Heart right ventricle (tissue), 16 donors: ENCODE results near the gene DIAPH3. TPM values are rescaled to one million over a fixed set of nuclear protein-coding genes. Genes with fewer than 3 reads are reported as not detected.

Experiments used
- ATAC-seq, 8 donors: fragments of 200-7000 bp; cut with Tn5 transposase; one replicate each; pipeline ENCODE4 v1.9.1; 2020; ENCODE audit warnings: mild to moderate bottlenecking in 8 of 8, moderate library complexity in 8 of 8, moderate number of reproducible peaks in 1 of 8
- DNase-seq, 2 donors: peaks; one replicate each; pipeline ENCODE4 v3.0.0-alpha.2; 2020
- H3K27ac ChIP-seq, 10 donors: fragments of 200-600 bp; sonication (generic) in 2 of 10; one replicate each; pipeline versions ENCODE4 v1.5.0 to v1.8.0; 2020 to 2022; ENCODE audit warnings: mild to moderate bottlenecking in 3 of 10
- H3K27me3 ChIP-seq, 7 donors: fragments of 200-600 bp; one replicate each; pipeline ENCODE4 v1.8.0; 2021 to 2022; ENCODE audit warnings: mild to moderate bottlenecking in 2 of 7
- H3K36me3 ChIP-seq, 9 donors: fragments of 200-600 bp; sonication (generic) in 1 of 9; one replicate each; pipeline versions ENCODE4 v1.5.0 to v1.8.0; 2020 to 2022; ENCODE audit warnings: mild to moderate bottlenecking in 2 of 9
- H3K4me1 ChIP-seq, 9 donors: fragments of 200-600 bp; sonication (generic) in 1 of 9; one replicate each; pipeline versions ENCODE4 v1.5.0 to v1.8.0; 2020 to 2022; ENCODE audit warnings: mild to moderate bottlenecking in 4 of 9
- H3K4me3 ChIP-seq, 10 donors: fragments of 200-600 bp; sonication (generic) in 2 of 10; one replicate each; pipeline versions ENCODE4 v1.5.0 to v1.8.0; 2020 to 2022; ENCODE audit warnings: mild to moderate bottlenecking in 7 of 10, moderate library complexity in 2 of 10
- H3K9me3 ChIP-seq, 11 donors: fragments of 200-600 bp in 10 of 11; sonication (generic) in 2 of 11; one replicate each; pipeline versions ENCODE4 v1.5.0 to v1.8.0; 2013 to 2022; ENCODE audit warnings: mild to moderate bottlenecking in 2 of 11, control low read depth in 1 of 11, moderate library complexity in 1 of 11
- whole genome bisulfite sequencing, 2 donors: extraction: QIAGEN DNeasy Blood & Tissue Kit; methylation state at CpG; one replicate each; pipeline ENCODE4 v1.1.7; 2013; ENCODE audit warnings: inconsistent platforms in 1 of 2; 5-methylcytosine and 5-hydroxymethylcytosine counted together
- intact Hi-C, 10 donors: fragments of 100-400 bp; cut with DNase I; formaldehyde crosslinking; loops; one replicate each; pipeline versions ENCODE4 v1.11.1 to v1.14.2; 2022
- polyA plus RNA-seq, 2 donors: library from polyadenylated mRNA; stranded (reverse); fragments of 200-250 nt; gene quantifications; one replicate each; pipeline ENCODE4 v1.2.3, GENCODE V29; 2013
- total RNA-seq, 10 donors: library from RNA; stranded (reverse); fragmentation: NEBNext Ultra II Directional in 3 of 10; extraction: Animal tissue kit (Norgen Biotek cat#: 25700) in 3 of 10; gene quantifications; one replicate each; pipeline versions ENCODE4 v1.2.1 to v1.2.4, GENCODE V29; 2021 to 2023
- TF ChIP-seq, protein P1 (sequence below), 9 donors: fragments of 200-600 bp; sonication (generic) in 2 of 9; IDR thresholded peaks; one replicate each; pipeline versions ENCODE4 v1.5.0 to v1.8.0; 2021 to 2022; ENCODE audit warnings: antibody characterized with exemption in 9 of 9, mild to moderate bottlenecking in 5 of 9, moderate library complexity in 1 of 9
- donor health status: Arrhythmogenic right ventricular cardiomyopathy.
- donor health status: ischemic (EF 13 %, LVEDD 7.1; RV severe dilation, severe dysfunction).
- donor health status: healthy with polysubstance abuse.
- donor health status: DM: no; HTN: yes; CAD: no.
- donor health status: DM: no; HTN: no; CAD: no.
- donor health status: ischemic (EF 25% LVEDD 6.9; RV normal size, moderate dysfunction).
- donor health status: ischemic (EF 25% LVEDD 5.7; RV mildly dilated, moderate dysfunction).
- donor health status: healthy.
- donor health status: DM: yes; HTN: yes; CAD: no.
- donor health status: Ischemic cardiomyopathy.
- donor health status: ischemic (EF 35%, LVEDD 5.7; RV mildly dilated, moderate dysfunction).
- donor health status: nonischemic (EF 11% LVEDD 7.7; RV severe dilation, severe dysfunction).
- donor health status: DM: yes; HTN: yes; CAD: no.
- donor health status: PGD.
- donor health status: ischemic (EF 29% LVEDD 5.4; RV normal size, mild dysfunction).
- donor health status: nonischemic (EF 23%, LVEDD 6.1; RV moderate dilation, normal function).

The DIAPH3 gene
- total and polyA plus RNA-seq, 12 donors: 0.04 to 2.2 (median 0.19) TPM

DNA sequence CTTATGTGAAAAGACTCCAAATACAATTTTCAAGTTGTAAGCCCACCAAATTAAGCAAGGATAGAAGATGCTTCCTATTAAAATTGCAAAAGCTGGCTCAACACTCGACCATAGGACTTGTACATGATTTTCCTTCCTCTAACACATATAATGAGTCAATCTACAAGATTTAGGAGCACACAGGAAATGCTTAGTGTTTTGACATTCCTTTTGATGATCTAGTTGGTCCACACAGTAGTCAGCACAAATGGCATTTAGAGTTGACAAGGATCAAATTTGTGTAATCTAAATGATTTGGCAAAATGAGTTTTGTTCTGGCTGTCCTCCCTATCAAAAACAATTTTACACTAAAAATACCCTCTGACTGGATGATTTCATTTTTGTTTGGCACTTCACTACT lies 340.2 kb downstream of the DIAPH3 start:
- Histone ChIP-seq H3K36me3 (no peaks in the 10 kb centered on the region), H3K4me1 (no peaks in the 10 kb centered on the region), H3K27me3 (no peaks in the 10 kb centered on the region), H3K27ac (no peak overlapping the region), H3K4me3 (no peak overlapping the region), H3K9me3 (no peaks in the 10 kb centered on the region)
- ATAC-seq: no peak
- TF ChIP-seq, protein P1, sequence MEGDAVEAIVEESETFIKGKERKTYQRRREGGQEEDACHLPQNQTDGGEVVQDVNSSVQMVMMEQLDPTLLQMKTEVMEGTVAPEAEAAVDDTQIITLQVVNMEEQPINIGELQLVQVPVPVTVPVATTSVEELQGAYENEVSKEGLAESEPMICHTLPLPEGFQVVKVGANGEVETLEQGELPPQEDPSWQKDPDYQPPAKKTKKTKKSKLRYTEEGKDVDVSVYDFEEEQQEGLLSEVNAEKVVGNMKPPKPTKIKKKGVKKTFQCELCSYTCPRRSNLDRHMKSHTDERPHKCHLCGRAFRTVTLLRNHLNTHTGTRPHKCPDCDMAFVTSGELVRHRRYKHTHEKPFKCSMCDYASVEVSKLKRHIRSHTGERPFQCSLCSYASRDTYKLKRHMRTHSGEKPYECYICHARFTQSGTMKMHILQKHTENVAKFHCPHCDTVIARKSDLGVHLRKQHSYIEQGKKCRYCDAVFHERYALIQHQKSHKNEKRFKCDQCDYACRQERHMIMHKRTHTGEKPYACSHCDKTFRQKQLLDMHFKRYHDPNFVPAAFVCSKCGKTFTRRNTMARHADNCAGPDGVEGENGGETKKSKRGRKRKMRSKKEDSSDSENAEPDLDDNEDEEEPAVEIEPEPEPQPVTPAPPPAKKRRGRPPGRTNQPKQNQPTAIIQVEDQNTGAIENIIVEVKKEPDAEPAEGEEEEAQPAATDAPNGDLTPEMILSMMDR (IDR thresholded peaks at IDR 0.05): no peak
- 51 to 57% methylated on average over 1 of the region's 1 CpG for WGBS, 2 donors
- no peak for DNase-seq
- intact Hi-C loops: no loop called here

DNA sequence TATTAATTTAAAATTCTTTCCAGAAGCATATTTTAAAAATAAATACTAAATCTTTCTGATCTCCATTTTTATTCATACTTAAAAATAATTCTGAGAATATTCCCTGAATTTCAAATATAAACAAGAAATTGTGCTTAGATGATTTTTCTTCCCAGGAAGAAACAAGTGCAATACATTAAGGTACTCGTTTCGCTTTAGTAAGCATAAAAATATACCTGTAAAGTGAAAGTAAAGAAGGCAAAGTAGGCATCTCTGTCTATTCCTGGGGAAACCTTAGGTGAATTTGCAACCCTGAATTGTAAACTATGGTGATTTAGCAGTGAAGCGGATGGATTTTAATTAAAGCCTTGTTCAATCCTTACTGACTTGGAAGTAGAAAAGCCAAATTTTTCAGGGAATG lies 354.2 kb downstream of the DIAPH3 start:
- TF ChIP-seq, protein P1 (IDR thresholded peaks at IDR 0.05): no peak
- Histone ChIP-seq H3K36me3 (no peaks in the 10 kb centered on the region), H3K4me1 (no peaks in the 10 kb centered on the region), H3K27ac (no peak overlapping the region), H3K27me3 (no peaks in the 10 kb centered on the region), H3K9me3 (no peaks in the 10 kb centered on the region), H3K4me3 (no peak overlapping the region)
- ATAC-seq (no peak), DNase-seq (no peak)
- 93 to 96% methylated on average over 3 of the region's 3 CpGs for WGBS, 2 donors
- intact Hi-C loops: no loop called here

DNA sequence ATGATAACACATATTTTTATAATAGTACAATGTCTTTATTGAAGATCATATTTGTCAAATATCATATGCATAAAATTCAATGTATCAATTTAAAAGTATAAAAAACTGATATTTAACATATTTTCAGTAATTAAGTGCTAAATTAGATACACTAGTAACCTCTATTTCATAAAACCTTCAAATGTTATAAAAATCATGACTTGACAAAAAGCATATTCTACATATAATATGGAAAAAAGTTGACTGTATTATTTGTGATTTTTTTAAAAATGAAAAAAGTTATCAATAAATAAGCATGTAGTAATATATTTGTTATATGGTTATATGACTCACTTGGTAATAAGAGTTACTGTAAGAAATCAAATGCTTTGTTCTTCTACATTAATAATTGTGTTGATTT lies 356.9 kb downstream of the DIAPH3 start:
- no peaks in the 10 kb centered on the region for H3K36me3 ChIP-seq
- DNase-seq (no peak), ATAC-seq (no peak)
- no peaks in the 10 kb centered on the region for H3K4me1 ChIP-seq
- H3K27me3 ChIP-seq: no peaks in the 10 kb centered on the region
- TF ChIP-seq, protein P1 (IDR thresholded peaks at IDR 0.05): no peak
- intact Hi-C loops: no loop called here
- no peak overlapping the region for H3K4me3 ChIP-seq
- H3K27ac ChIP-seq: no peak overlapping the region
- H3K9me3 ChIP-seq: no peaks in the 10 kb centered on the region

DNA sequence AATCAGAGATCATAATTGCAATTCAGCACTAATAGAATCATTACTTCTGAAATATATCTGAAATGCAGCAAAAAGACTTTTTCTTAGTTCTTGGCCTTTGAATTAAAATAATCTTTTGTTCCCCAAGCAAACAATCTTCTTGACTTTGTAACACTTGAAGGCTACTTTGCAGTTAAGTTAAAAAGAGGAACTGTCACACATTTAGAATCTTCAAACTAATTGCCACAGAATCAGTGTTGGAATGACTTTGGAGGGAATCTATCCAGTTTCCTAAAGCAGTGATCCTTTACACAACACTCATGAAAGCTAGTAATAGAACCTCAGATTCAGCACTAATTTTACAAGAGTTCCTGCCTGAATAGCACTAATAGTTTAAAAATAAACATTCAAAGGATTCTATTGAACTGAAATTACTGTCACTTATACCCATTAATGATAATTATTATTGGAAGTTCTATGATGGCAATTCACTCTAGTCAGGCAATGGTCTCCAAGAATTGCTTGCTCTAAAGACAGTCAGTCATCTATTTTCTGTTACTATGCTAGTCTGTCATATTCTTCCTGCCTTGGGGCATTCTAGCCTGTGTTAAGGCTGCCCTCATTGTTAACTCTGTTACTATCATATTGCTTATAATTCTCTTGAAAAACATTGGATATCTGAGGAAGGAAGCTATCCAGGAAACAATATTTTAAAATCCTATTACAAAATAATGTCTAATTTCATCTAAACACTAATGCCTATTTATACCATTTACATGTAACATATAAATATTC lies 362.4 kb downstream of the DIAPH3 start:
- Histone ChIP-seq H3K27ac (no peak overlapping the region), H3K4me3 (no peak overlapping the region), H3K9me3 (no peaks in the 10 kb centered on the region), H3K4me1 (no peaks in the 10 kb centered on the region), H3K27me3 (no peaks in the 10 kb centered on the region), H3K36me3 (no peaks in the 10 kb centered on the region)
- TF ChIP-seq, protein P1 (IDR thresholded peaks at IDR 0.05): no peak
- intact Hi-C loops: no loop called here
- DNase-seq: no peak
- ATAC-seq: no peak
